GM12878 (cell line): Measurements from ENCODE around the gene PYGB. TPM values are rescaled to one million over a fixed set of nuclear protein-coding genes. Genes with fewer than 3 reads are reported as not detected.

ENCODE experiments used
- ATAC-seq: fragments of 200-7000 bp; cut with Tn5 transposase; 3 replicates; pipeline ENCODE4 v1.9.1; 2020; ENCODE audit warnings: mild to moderate bottlenecking, moderate library complexity
- BruUV-seq: library from RNA; stranded (reverse); fragments of 400-500 nt; replicated peaks from 2 replicates; lab custom pipeline; 2021; lab: Mats Ljungman, UMichigan
- CTCF ChIA-PET: fragments of 300-600 bp; sonication (Branson Sonifier 250); formaldehyde crosslinking; extraction: SDS; loops from one replicate; lab custom pipeline; 2021; ENCODE audit warnings: inconsistent platforms; lab: Yijun Ruan, JAX
- POLR2A ChIA-PET: fragments of 350-600 bp; formaldehyde crosslinking; extraction: SDS; loops from one replicate; lab custom pipeline; 2021; ENCODE audit warnings: inconsistent platforms; lab: Charles Lee
- RAD21 ChIA-PET: fragments of 300-600 bp; sonication (Branson Sonifier 250); formaldehyde crosslinking; loops from one replicate; lab custom pipeline; 2023; ENCODE audit warnings: antibody characterized with exemption; ENCODE audit not compliant: unreplicated experiment; lab: Charles Lee
- SMC1A ChIA-PET: fragments of 300-600 bp; sonication (Branson Sonifier 250); formaldehyde crosslinking; loops from one replicate; lab custom pipeline; 2023; ENCODE audit not compliant: unreplicated experiment, uncharacterized antibody; lab: Charles Lee
- DNase-seq: peaks from one replicate; pipeline ENCODE4 v3.0.0-alpha.2; 2011; ENCODE audit warnings: low read depth, low spot score
- FAIRE-seq: peaks from 3 replicates; lab custom pipeline; 2011; peaks lifted over from hg19 to GRCh38; lab: Jason Lieb, UNC
- H2AFZ ChIP-seq: 2 replicates; pipeline ENCODE4 v1.6.0; 2011; ENCODE audit warnings: low read depth, low read length, control low read depth; ENCODE audit not compliant: control insufficient read depth
- H3K27ac ChIP-seq: 2 replicates; pipeline ENCODE4 v1.5.1; 2011; ENCODE audit warnings: control low read depth; ENCODE audit not compliant: control insufficient read depth, insufficient read depth
- H3K27me3 ChIP-seq, 2 experiments: replicated peaks in 1 of 2; 2 replicates each; pipeline versions ENCODE4 v1.6.0 to v1.6.1; 2011; ENCODE audit warnings: low read length in 1 of 2; ENCODE audit not compliant: control insufficient read depth in 2 of 2, insufficient read depth in 2 of 2
- H3K36me3 ChIP-seq, 2 experiments: 2 replicates each; pipeline ENCODE4 v1.5.1; 2011; ENCODE audit warnings: low read length in 1 of 2; ENCODE audit not compliant: control insufficient read depth in 2 of 2, insufficient read depth in 2 of 2
- H3K4me1 ChIP-seq: 2 replicates; pipeline ENCODE4 v1.6.1; 2011; ENCODE audit warnings: mild to moderate bottlenecking, low read length, moderate library complexity, mixed read lengths; ENCODE audit not compliant: control insufficient read depth, insufficient read depth
- H3K4me2 ChIP-seq: 2 replicates; pipeline ENCODE4 v1.6.0; 2011; ENCODE audit warnings: control low read depth; ENCODE audit not compliant: control insufficient read depth, insufficient read depth
- H3K4me3 ChIP-seq: fragments of 200-600 bp; sonication (generic); 2 replicates; pipeline ENCODE4 v1.5.1; 2016
- H3K79me2 ChIP-seq: 2 replicates; pipeline ENCODE4 v1.6.0; 2011; ENCODE audit warnings: low read length; ENCODE audit not compliant: control insufficient read depth, insufficient read depth
- H3K9ac ChIP-seq: 2 replicates; pipeline ENCODE4 v1.8.0; 2011; ENCODE audit warnings: low read length, control low read depth, mixed read lengths; ENCODE audit not compliant: control insufficient read depth, insufficient read depth
- H3K9me3 ChIP-seq: replicated peaks from 3 replicates; pipeline ENCODE4 v1.5.1; 2011; ENCODE audit warnings: mild to moderate bottlenecking, low read length; ENCODE audit not compliant: control insufficient read depth, insufficient read depth
- H4K20me1 ChIP-seq: 2 replicates; pipeline ENCODE4 v1.6.0; 2011; ENCODE audit not compliant: control insufficient read depth, insufficient read depth
- BRCA1 ChIP-seq: IDR thresholded peaks from 2 replicates; pipeline ENCODE4 v1.6.1; 2011; ENCODE audit warnings: low read depth, low read length, improper control_type of control experiment
- ESRRA ChIP-seq: IDR thresholded peaks from 2 replicates; pipeline ENCODE4 v1.6.1; 2012; ENCODE audit warnings: mild to moderate bottlenecking, low read length, improper control_type of control experiment
- EZH2 ChIP-seq: IDR thresholded peaks from 2 replicates; pipeline ENCODE4 v1.6.1; 2012; ENCODE audit warnings: low read depth, mild to moderate bottlenecking, control low read depth, inconsistent platforms, low read length, borderline replicate concordance; ENCODE audit not compliant: control insufficient read depth
- JUNB ChIP-seq: IDR thresholded peaks from 2 replicates; pipeline ENCODE4 v1.6.1; 2016; ENCODE audit warnings: antibody characterized with exemption, mild to moderate bottlenecking
- MYB ChIP-seq: fragments of 150-350 bp; IDR thresholded peaks from 2 replicates; pipeline ENCODE4 v1.6.1; 2014; ENCODE audit warnings: mild to moderate bottlenecking, low read depth, low read length, borderline replicate concordance
- NFIC ChIP-seq: IDR thresholded peaks from 2 replicates; pipeline ENCODE4 v1.6.1; 2012; ENCODE audit warnings: low read depth, mild to moderate bottlenecking, inconsistent platforms, low read length, moderate library complexity
- NR2C2 ChIP-seq: IDR thresholded peaks from 2 replicates; pipeline ENCODE4 v1.6.1; 2011; ENCODE audit warnings: borderline replicate concordance, low read depth; ENCODE audit not compliant: control insufficient read depth, insufficient read length
- RFX5 ChIP-seq: IDR thresholded peaks from 2 replicates; pipeline ENCODE4 v1.6.1; 2011; ENCODE audit warnings: low read depth, low read length, improper control_type of control experiment
- RUNX3 ChIP-seq: IDR thresholded peaks from 2 replicates; pipeline ENCODE4 v1.6.1; 2012; ENCODE audit warnings: low read length, inconsistent platforms
- SMAD5 ChIP-seq: IDR thresholded peaks from 2 replicates; pipeline ENCODE4 v1.6.1; 2016; ENCODE audit warnings: antibody characterized with exemption, low read depth
- TARDBP ChIP-seq: IDR thresholded peaks from 2 replicates; pipeline ENCODE4 v1.6.1; 2016; ENCODE audit warnings: borderline replicate concordance
- TCF12 ChIP-seq: IDR thresholded peaks from 2 replicates; pipeline ENCODE4 v1.6.1; 2011; ENCODE audit warnings: low read depth, mild to moderate bottlenecking, low read length
- WGBS: methylation state at CpG from one replicate; pipeline ENCODE4 v1.1.6; 2016; ENCODE audit warnings: low lambda C conversion rate; ENCODE audit not compliant: insufficient replicate concordance, insufficient coverage; ENCODE audit errors: missing lambda C conversion rate; 5-methylcytosine and 5-hydroxymethylcytosine counted together
- in situ Hi-C: fragments of 300-500 bp; cut with MboI; formaldehyde crosslinking; loops from 9 replicates; pipeline ENCODE4 v1.14.3; 2018; ENCODE audit warnings: mixed read lengths
- intact Hi-C: fragments of 100-400 bp; cut with micrococcal nuclease; formaldehyde crosslinking; loops from one replicate; pipeline ENCODE4 v1.14.2; 2022; ENCODE audit not compliant: unreplicated experiment
- polyA plus RNA-seq, 11 experiments: library from polyadenylated mRNA; depleted of rRNA in 4 of 11; unstranded in 6 of 11; stranded (reverse) in 5 of 11; fragments of >200 nt; fragmentation: Nextera tagmentation in 4 of 11; fragmentation: Illumina TruSeq in 1 of 11; extraction: Ambion mirVana in 4 of 11; extraction: Trizol in 1 of 11; gene quantifications; 1 replicate in 1 of 11; 2 replicates in 10 of 11; pipeline versions ENCODE4 v1.2.1 to v1.2.3, GENCODE V29; 2011 to 2016; ENCODE audit warnings: inconsistent platforms in 2 of 11, missing spikeins in 2 of 11, low read depth in 1 of 11
- total RNA-seq, 4 experiments: library from RNA; depleted of rRNA in 3 of 4; stranded (reverse); fragments of >200 nt in 3 of 4; fragmentation: Illumina TruSeq in 1 of 4; extraction: Trizol in 1 of 4; gene quantifications; 2 replicates each; pipeline versions ENCODE4 v1.2.1 to v1.2.3, GENCODE V29; 2013 to 2021
- TF ChIP-seq, protein P1 (sequence below): IDR thresholded peaks from 2 replicates; pipeline ENCODE4 v1.6.1; 2011; ENCODE audit warnings: low read depth, low read length, improper control_type of control experiment, borderline replicate concordance
- TF ChIP-seq, protein P2 (sequence below): fragments of 450-650 bp; IDR thresholded peaks from 2 replicates; pipeline ENCODE4 v1.6.1; 2016; ENCODE audit warnings: mild to moderate bottlenecking
- TF ChIP-seq, protein P3 (sequence below): fragments of 150-350 bp; IDR thresholded peaks from 2 replicates; pipeline ENCODE4 v1.6.1; 2016; ENCODE audit warnings: low read depth, low read length

The PYGB gene
- total and polyA plus RNA-seq, 10 of the 15 experiments (the other 5 are each of a cell fraction or from before 2014, with no cell fraction given): 0.34 to 33.5 (median 21.8) TPM

DNA sequence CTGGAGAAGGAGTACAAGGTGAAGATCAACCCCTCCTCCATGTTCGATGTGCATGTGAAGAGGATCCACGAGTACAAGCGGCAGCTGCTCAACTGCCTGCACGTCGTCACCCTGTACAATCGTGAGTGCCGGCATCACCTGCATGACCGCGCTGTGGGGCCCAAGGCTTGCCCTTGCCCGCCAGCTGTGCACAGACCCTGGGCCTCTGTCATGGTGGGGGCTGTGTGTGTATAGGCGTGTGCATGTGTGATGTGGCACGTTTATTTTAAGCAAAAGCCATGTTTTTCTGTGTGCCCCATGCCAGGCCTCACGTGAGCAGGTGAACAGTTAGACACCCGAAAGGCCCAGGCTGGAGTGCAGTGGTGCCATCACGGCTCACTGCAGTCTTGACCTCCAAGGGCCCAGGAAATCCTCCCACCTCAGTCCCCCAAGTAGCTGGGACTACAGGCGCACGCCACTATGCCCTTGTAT is 36.3 kb downstream of the PYGB start:
- ChIA-PET RAD21 (no interaction called here), POLR2A (no interaction called here), SMC1A (no interaction called here), CTCF (interaction anchor here (1.4 kb wide), 1 partner anchor 12 kb away, joined by 4 read pairs; no protein-coding TSS in a partner anchor)
- peaks cover 14 to 38% of the 10 kb centered on the region in 2 experiments; a peak in 3 of 4 replicates for H3K36me3 ChIP-seq
- TF ChIP-seq EZH2 (no peak), MYB (no peak), RUNX3 (no peak), TCF12 (no peak), SMAD5 (no peak), BRCA1 (no peak), NFIC (no peak), ESRRA (no peak), NR2C2 (no peak), TARDBP (no peak), RFX5 (no peak), JUNB (no peak)
- TF ChIP-seq, protein P1, sequence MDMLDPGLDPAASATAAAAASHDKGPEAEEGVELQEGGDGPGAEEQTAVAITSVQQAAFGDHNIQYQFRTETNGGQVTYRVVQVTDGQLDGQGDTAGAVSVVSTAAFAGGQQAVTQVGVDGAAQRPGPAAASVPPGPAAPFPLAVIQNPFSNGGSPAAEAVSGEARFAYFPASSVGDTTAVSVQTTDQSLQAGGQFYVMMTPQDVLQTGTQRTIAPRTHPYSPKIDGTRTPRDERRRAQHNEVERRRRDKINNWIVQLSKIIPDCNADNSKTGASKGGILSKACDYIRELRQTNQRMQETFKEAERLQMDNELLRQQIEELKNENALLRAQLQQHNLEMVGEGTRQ: no peak
- TF ChIP-seq, protein P2, sequence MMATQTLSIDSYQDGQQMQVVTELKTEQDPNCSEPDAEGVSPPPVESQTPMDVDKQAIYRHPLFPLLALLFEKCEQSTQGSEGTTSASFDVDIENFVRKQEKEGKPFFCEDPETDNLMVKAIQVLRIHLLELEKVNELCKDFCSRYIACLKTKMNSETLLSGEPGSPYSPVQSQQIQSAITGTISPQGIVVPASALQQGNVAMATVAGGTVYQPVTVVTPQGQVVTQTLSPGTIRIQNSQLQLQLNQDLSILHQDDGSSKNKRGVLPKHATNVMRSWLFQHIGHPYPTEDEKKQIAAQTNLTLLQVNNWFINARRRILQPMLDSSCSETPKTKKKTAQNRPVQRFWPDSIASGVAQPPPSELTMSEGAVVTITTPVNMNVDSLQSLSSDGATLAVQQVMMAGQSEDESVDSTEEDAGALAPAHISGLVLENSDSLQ: no peak
- TF ChIP-seq, protein P3, sequence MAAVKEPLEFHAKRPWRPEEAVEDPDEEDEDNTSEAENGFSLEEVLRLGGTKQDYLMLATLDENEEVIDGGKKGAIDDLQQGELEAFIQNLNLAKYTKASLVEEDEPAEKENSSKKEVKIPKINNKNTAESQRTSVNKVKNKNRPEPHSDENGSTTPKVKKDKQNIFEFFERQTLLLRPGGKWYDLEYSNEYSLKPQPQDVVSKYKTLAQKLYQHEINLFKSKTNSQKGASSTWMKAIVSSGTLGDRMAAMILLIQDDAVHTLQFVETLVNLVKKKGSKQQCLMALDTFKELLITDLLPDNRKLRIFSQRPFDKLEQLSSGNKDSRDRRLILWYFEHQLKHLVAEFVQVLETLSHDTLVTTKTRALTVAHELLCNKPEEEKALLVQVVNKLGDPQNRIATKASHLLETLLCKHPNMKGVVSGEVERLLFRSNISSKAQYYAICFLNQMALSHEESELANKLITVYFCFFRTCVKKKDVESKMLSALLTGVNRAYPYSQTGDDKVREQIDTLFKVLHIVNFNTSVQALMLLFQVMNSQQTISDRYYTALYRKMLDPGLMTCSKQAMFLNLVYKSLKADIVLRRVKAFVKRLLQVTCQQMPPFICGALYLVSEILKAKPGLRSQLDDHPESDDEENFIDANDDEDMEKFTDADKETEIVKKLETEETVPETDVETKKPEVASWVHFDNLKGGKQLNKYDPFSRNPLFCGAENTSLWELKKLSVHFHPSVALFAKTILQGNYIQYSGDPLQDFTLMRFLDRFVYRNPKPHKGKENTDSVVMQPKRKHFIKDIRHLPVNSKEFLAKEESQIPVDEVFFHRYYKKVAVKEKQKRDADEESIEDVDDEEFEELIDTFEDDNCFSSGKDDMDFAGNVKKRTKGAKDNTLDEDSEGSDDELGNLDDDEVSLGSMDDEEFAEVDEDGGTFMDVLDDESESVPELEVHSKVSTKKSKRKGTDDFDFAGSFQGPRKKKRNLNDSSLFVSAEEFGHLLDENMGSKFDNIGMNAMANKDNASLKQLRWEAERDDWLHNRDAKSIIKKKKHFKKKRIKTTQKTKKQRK: no peak
- no peak for FAIRE-seq
- H3K9ac ChIP-seq: no peak overlapping the region
- H3K4me3 ChIP-seq: no peak overlapping the region
- DNase-seq: no peak
- peaks cover 38% of the 10 kb centered on the region for H3K4me1 ChIP-seq
- no peaks in the 10 kb centered on the region for H3K9me3 ChIP-seq
- H3K4me2 ChIP-seq: no peak overlapping the region
- H2AFZ ChIP-seq: no peak overlapping the region
- no peak for ATAC-seq
- in situ Hi-C loops: no loop called here
- no peaks in the 10 kb centered on the region for H3K27me3 ChIP-seq
- H4K20me1 ChIP-seq: no peaks in the 10 kb centered on the region
- H3K79me2 ChIP-seq: no peaks in the 10 kb centered on the region
- WGBS: 94% methylated on average over 17 of the region's 17 CpGs
- H3K27ac ChIP-seq: no peak overlapping the region
- intact Hi-C loops: no loop called here
- BruUV-seq: no TSS peak
